Skeletal muscle satellite cell (primary cell): Measurements from ENCODE around the gene FREM1.

Experiments
- H3K27me3 ChIP-seq: 2 replicates; pipeline ENCODE4 v1.7.0; 2013; ENCODE audit warnings: low read length; ENCODE audit not compliant: control insufficient read depth, insufficient read depth
- H3K36me3 ChIP-seq: 2 replicates; pipeline ENCODE4 v1.7.0; 2013; ENCODE audit warnings: mild to moderate bottlenecking, control low read depth, low read length; ENCODE audit not compliant: insufficient read depth
- H3K4me1 ChIP-seq: 2 replicates; pipeline ENCODE4 v1.7.0; 2013; ENCODE audit warnings: low read length; ENCODE audit not compliant: control insufficient read depth, insufficient read depth
- H3K4me2 ChIP-seq: 2 replicates; pipeline ENCODE4 v1.7.0; 2013; ENCODE audit warnings: mild to moderate bottlenecking, low read length
- H3K4me3 ChIP-seq: 2 replicates; pipeline ENCODE4 v1.7.0; 2013; ENCODE audit warnings: low read length
- H3K9ac ChIP-seq: 2 replicates; pipeline ENCODE4 v1.7.0; 2013; ENCODE audit warnings: mild to moderate bottlenecking, low read depth, low read length, moderate library complexity
- H3K9me3 ChIP-seq: replicated peaks from 2 replicates; pipeline ENCODE4 v1.7.0; 2013; ENCODE audit warnings: mild to moderate bottlenecking, control low read depth, low read length

FREM1 gene

DNA sequence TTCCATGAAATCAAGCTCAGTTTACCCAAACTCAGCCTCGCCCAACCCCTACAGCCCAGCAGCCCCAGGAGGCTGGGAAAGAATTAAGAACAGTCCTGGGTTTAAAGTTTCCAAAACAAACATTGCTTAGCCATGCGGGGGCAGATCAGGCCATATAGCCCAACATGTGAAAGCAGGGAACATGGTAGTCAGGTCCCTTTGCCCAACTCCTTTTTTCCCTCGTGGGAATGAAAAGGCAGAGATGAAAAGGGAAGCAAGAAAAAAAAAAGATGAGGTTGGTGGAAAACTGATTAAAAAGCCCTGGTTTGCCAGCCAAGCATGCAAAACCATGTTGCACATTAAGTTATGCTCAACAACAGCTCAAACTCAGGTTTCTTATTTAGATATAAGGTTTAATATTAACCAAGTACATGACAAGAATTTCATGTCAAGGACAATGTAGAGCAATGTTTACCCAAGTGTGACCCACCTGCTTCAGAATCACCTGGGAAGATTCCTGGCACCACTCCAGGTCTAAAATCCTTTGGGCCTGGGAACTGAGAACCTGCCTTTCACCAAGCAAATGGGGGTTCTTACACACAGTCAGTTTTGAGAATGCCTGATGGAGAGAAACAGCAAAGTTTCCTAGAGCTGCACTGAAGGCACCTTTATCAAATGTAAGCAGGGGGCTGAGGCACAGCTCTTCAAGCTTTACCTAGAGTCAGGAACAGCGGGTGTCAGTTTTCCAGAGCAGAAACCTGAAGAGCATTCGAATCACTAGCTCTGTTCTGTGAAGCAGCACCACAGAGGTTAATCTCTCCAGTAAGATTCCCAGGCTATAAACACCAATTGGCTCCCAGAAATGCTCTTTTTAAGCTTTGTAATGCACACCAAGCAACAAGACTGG lies 1.7 kb downstream of the FREM1 start:
- no peaks in the 10 kb centered on the region for H3K27me3 ChIP-seq
- no peaks in the 10 kb centered on the region for H3K4me1 ChIP-seq
- H3K4me2 ChIP-seq: no peak overlapping the region
- no peak overlapping the region for H3K4me3 ChIP-seq
- no peaks in the 10 kb centered on the region for H3K36me3 ChIP-seq
- H3K9ac ChIP-seq: no peak overlapping the region
- no peaks in the 10 kb centered on the region for H3K9me3 ChIP-seq

DNA sequence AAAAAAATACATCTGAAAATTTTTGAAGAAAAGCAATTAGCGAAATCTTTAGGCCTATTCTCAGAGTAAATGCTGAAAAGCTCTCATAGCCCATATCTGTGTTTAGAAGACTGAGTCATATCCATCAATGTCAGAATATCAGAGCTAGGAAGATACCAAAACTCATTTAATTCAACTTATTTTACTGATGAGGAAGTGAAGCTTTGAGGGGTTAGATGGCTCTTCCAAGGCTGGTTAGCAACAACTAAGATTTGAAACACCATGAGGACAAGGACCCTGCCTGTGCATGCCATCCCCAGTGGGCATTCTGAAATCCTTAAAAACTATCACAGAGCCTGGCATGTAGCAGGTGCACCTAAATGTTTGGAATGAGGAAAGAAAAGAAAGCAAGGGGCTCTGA lies 2.5 kb downstream of the FREM1 start:
- no peak overlapping the region for H3K9ac ChIP-seq
- no peaks in the 10 kb centered on the region for H3K36me3 ChIP-seq
- H3K9me3 ChIP-seq: no peaks in the 10 kb centered on the region
- no peaks in the 10 kb centered on the region for H3K27me3 ChIP-seq
- H3K4me1 ChIP-seq: no peaks in the 10 kb centered on the region
- no peak overlapping the region for H3K4me2 ChIP-seq
- H3K4me3 ChIP-seq: no peak overlapping the region

DNA sequence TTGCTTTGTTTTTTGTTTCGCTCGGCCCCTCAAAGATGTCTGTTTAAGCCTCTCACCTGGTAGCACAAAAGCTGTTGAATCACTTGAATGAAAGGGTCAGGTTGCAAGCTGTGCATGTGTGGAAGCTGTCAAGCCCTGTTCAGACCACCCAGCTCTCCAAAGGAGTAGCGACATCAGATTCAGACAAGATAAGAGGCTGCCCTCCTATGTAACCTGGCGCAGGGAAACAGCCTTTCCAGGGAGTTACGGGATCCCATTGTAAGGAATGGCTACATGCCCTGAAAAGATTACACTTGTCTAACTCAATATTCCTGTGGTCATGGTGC lies 2.9 kb downstream of the FREM1 start:
- no peaks in the 10 kb centered on the region for H3K9me3 ChIP-seq
- H3K27me3 ChIP-seq: no peaks in the 10 kb centered on the region
- H3K4me3 ChIP-seq: no peak overlapping the region
- H3K4me1 ChIP-seq: no peaks in the 10 kb centered on the region
- H3K36me3 ChIP-seq: no peaks in the 10 kb centered on the region
- no peak overlapping the region for H3K9ac ChIP-seq
- no peak overlapping the region for H3K4me2 ChIP-seq

DNA sequence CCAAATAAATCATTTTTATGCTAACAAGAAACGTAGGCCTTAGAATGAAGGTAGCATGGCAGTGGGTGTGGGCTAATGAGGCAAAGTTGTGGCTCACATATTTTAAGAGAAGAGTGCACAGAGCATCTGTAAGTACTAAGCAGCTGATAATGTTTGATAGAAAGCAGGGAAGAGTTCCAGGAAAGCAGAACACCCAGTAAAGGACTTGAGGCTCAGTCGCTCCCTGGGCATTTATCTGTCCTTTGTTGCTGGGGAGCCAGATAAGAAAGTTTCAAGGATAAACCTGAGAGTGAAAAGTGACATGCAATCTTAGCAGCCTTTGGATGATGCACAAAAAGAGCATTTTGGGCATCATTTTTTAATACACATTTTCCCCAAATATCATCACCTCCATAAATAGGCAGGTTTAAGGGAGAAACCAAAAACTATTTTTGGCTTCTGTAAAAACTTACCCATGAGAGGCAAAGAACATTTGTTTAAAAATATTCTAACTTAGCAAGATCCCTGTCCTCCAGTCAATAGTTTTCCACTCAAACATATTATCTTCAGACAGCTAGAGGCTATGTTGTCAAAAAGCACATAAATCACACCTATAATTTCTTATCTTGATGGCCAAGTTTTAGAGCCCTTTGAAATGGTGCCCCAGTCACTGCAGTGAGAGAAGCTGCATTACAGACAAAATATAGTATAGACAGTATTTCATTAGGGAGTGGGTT lies 3.4 kb downstream of the FREM1 start:
- Histone ChIP-seq H3K4me1 (no peaks in the 10 kb centered on the region), H3K27me3 (no peaks in the 10 kb centered on the region), H3K36me3 (no peaks in the 10 kb centered on the region), H3K4me2 (no peak overlapping the region), H3K9ac (no peak overlapping the region), H3K4me3 (no peak overlapping the region), H3K9me3 (no peaks in the 10 kb centered on the region)

DNA sequence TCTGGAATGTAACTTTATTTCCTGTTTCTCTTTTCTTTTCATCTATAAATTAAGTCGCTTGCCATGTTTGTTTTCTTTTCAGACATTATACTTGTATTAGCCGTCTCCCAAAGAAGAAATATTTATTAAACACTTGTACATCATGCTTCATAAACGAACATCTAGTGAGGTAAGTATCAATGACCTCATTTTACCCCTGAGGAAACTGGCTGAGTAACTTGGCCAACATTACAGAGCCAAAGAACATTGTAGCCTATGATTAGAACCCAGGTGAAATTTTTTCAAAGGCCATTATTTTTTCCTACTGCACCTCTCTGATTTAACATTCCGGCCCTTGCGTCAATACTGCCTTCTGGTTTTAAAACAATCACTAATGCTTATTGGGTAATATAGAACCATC lies 4.2 kb downstream of the FREM1 start:
- Histone ChIP-seq H3K27me3 (no peaks in the 10 kb centered on the region), H3K36me3 (no peaks in the 10 kb centered on the region), H3K9ac (no peak overlapping the region), H3K4me3 (no peak overlapping the region), H3K9me3 (no peaks in the 10 kb centered on the region), H3K4me2 (no peak overlapping the region), H3K4me1 (no peaks in the 10 kb centered on the region)

DNA sequence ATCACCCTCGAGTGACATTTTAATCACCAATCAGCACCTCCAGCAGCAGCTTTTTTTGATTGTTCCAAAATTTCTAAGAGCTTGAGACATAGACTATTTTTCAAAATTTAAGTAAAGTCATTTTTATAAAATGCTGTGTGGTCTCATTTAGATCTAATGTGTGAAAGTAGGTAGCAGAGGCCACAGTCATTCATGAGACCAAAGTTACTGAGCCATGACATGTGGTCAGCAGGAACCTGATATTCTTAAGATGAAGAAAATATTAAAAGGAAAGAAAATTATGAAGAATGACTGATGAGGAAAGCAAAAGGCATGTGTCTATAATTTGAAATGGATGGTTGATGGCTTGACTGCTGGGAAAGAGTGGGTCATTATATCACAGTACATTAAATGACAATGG lies 7.2 kb downstream of the FREM1 start:
- Histone ChIP-seq H3K36me3 (no peaks in the 10 kb centered on the region), H3K9ac (no peak overlapping the region), H3K4me2 (no peak overlapping the region), H3K27me3 (no peaks in the 10 kb centered on the region), H3K4me1 (no peaks in the 10 kb centered on the region), H3K9me3 (no peaks in the 10 kb centered on the region), H3K4me3 (no peak overlapping the region)

DNA sequence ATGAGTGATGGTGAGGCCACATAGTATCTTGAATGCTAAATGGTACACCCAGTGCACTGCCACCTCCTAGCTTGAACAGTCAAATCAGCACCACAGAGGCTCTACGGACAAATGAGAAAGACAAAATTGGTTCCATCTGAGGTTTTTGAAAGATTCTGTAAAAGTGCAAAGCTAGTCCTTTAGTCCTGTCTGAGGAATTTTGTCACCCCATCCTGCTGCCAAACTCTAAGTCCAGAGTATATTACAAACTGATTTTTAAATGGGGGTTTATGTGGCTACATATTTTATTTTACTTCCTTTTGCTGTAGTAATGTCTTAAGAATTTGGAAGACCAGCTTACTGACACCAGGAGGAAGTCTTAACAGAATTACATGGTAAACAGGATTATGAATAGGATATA lies 7.7 kb downstream of the FREM1 start:
- no peak overlapping the region for H3K4me2 ChIP-seq
- no peaks in the 10 kb centered on the region for H3K27me3 ChIP-seq
- H3K4me1 ChIP-seq: no peaks in the 10 kb centered on the region
- H3K36me3 ChIP-seq: no peaks in the 10 kb centered on the region
- H3K9me3 ChIP-seq: no peaks in the 10 kb centered on the region
- H3K4me3 ChIP-seq: no peak overlapping the region
- H3K9ac ChIP-seq: no peak overlapping the region

DNA sequence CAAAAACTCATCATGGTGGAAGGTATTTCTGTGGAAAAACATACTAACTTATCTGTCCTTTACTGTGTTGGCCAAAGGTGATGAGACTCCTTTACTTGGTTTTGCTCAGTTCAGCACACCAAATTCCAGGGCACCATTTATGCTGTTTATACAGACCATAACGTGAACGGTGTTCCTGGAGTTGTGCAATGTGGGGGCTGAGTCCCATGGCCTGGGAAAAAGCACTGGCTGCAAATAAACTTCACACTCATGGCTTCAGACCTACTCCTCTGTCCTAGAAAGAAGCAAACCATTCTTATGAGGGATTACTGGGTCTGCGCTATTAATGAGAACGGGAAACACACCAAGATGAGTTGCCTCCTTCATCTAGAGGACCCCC lies 10.4 kb downstream of the FREM1 start:
- no peaks in the 10 kb centered on the region for H3K9me3 ChIP-seq
- H3K4me3 ChIP-seq: no peak overlapping the region
- H3K4me1 ChIP-seq: no peaks in the 10 kb centered on the region
- no peak overlapping the region for H3K4me2 ChIP-seq
- no peaks in the 10 kb centered on the region for H3K27me3 ChIP-seq
- no peak overlapping the region for H3K9ac ChIP-seq
- no peaks in the 10 kb centered on the region for H3K36me3 ChIP-seq

DNA sequence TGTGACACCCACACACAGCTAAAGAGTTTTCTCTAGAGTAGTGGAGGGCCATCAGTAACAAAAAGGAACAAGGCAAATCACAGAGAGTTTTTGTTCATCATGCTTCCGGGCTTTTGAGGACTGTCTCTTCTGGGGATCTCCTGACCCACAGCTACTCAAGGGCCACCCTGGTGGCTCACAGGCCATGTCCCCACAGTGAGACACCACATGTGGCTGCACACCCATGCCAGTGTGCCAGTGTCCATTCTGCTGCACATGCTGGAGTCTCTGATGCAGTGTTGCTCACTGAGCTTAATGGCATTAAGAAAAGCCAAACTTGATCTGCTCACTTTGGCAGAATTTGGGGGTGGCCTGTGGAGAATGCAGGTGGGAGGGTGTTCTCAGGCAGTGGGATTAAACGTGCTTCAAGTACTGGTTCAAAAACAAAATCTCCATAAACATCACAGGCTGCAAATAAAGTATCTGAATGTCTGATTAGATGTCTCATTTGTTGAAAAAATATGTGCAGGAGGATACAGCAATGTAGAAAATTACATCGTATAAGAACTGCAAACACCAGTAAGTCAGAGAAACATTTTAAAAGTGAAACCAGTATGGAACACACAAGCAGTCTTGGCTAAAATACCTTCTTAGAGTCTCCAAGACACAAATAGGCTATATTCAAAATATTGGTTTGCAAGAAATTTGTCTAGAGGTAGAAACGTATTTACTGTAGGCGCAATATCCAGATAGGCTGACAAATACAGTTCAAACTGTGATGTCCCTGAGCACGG lies 11.0 kb downstream of the FREM1 start:
- Histone ChIP-seq H3K4me2 (no peak overlapping the region), H3K36me3 (no peaks in the 10 kb centered on the region), H3K9me3 (no peaks in the 10 kb centered on the region), H3K27me3 (no peaks in the 10 kb centered on the region), H3K4me1 (no peaks in the 10 kb centered on the region), H3K4me3 (no peak overlapping the region), H3K9ac (no peak overlapping the region)

DNA sequence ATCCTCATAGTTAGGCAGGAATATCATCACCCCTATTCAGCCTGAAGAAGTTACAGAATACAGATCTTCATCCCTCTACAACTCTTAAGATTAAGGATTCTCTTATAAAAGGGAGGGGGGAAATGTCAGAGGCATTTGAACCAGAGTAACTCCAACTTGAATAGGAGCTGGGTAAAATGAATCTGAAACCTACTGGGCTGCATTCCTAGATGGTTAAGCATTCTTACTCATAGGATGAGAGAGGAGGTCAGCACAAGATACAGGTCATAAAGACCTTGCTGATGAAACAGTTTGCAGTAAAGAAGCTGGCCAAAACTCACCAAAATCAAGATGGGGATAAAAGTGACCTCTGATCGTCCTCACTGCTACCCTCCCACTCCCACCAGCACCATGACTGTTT lies 14.4 kb downstream of the FREM1 start:
- H3K9me3 ChIP-seq: no peaks in the 10 kb centered on the region
- no peak overlapping the region for H3K4me2 ChIP-seq
- H3K4me1 ChIP-seq: no peaks in the 10 kb centered on the region
- no peaks in the 10 kb centered on the region for H3K36me3 ChIP-seq
- H3K9ac ChIP-seq: no peak overlapping the region
- H3K27me3 ChIP-seq: no peaks in the 10 kb centered on the region
- H3K4me3 ChIP-seq: no peak overlapping the region

DNA sequence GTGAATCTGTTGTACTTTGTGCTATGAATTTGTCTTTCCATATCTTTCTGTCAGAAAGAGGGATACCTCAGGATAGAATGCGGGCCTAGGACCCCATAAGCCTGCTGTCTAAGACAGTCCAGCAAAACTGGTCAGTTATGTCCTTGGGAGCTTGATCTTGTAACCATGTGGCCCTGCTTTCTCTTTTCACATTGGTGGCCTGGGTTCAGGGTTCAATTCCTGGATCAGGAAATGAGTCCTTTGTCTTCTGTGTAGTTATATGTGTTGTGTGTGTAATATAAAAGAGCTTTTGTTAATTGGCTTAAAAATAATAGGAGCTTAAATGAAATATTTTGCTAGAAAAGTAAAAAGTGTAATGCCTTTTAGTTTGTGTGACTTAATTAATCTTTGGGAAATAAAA lies 16.9 kb downstream of the FREM1 start:
- Histone ChIP-seq H3K4me3 (no peak overlapping the region), H3K9ac (no peak overlapping the region), H3K4me2 (no peak overlapping the region), H3K9me3 (no peaks in the 10 kb centered on the region), H3K36me3 (no peaks in the 10 kb centered on the region), H3K27me3 (no peaks in the 10 kb centered on the region), H3K4me1 (no peaks in the 10 kb centered on the region)
